HUES48 (cell line): ENCODE data around the gene MIF4GD.
"Not testable (repeated sequence)": the region's sequence is repeated elsewhere in the genome, so short reads cannot be mapped to it uniquely, and the experiment has no call there.

ENCODE experiments used
- H3K27ac ChIP-seq: one replicate; pipeline ENCODE4 v1.7.0; 2013; ENCODE audit warnings: low read depth, low read length, inconsistent platforms
- H3K27me3 ChIP-seq: 2 replicates; pipeline ENCODE4 v1.6.1; 2013; ENCODE audit warnings: mild to moderate bottlenecking, low read length; ENCODE audit not compliant: control insufficient read depth, insufficient read depth
- H3K36me3 ChIP-seq: 2 replicates; pipeline ENCODE4 v1.6.1; 2013; ENCODE audit warnings: low read length; ENCODE audit not compliant: control insufficient read depth, insufficient read depth
- H3K4me1 ChIP-seq: 2 replicates; pipeline ENCODE4 v1.6.1; 2013; ENCODE audit warnings: mild to moderate bottlenecking, low read length; ENCODE audit not compliant: control insufficient read depth, insufficient read depth
- H3K4me3 ChIP-seq: 2 replicates; pipeline ENCODE4 v1.5.1; 2013; ENCODE audit warnings: mild to moderate bottlenecking, low read depth, low read length
- H3K9ac ChIP-seq: 2 replicates; pipeline ENCODE4 v1.6.1; 2013; ENCODE audit warnings: mild to moderate bottlenecking, low read depth, low read length, moderate library complexity
- H3K9me3 ChIP-seq: 2 replicates; pipeline ENCODE4 v1.6.1; 2013; ENCODE audit warnings: low read length; ENCODE audit not compliant: control insufficient read depth, insufficient read depth

Gene MIF4GD

GRCh38 chr17:75287221-75287620 is 16.2 kb upstream of the MIF4GD start:
- H3K27ac ChIP-seq, result no peak overlapping the region
- peaks cover 3% of the 10 kb centered on the region; the same call in 1 of the 2 replicates for H3K4me1 ChIP-seq
- no peak overlapping the region for H3K4me3 ChIP-seq
- H3K36me3 ChIP-seq, result peaks cover 26% of the 10 kb centered on the region
- no peaks in the 10 kb centered on the region for H3K27me3 ChIP-seq
- no peak overlapping the region for H3K9ac ChIP-seq
- H3K9me3 ChIP-seq, result no peaks in the 10 kb centered on the region

GRCh38 chr17:75285123-75285522 is 14.1 kb upstream of the MIF4GD start:
- Histone ChIP-seq H3K9me3 (no peaks in the 10 kb centered on the region), H3K9ac (no peak overlapping the region), H3K27me3 (no peaks in the 10 kb centered on the region), H3K4me3 (no peak overlapping the region), H3K36me3 (peaks cover 34% of the 10 kb centered on the region), H3K27ac (no peak overlapping the region), H3K4me1 (peaks cover 3% of the 10 kb centered on the region; the same call in 1 of the 2 replicates)

GRCh38 chr17:75280189-75280588 is 9.2 kb upstream of the MIF4GD start:
- not testable (repeated sequence) for H3K27me3 ChIP-seq, H3K9ac ChIP-seq, H3K4me1 ChIP-seq, H3K27ac ChIP-seq, H3K4me3 ChIP-seq, H3K9me3 ChIP-seq
- peaks cover 30% of the 10 kb centered on the region for H3K36me3 ChIP-seq

- Histone ChIP-seq H3K4me1 (no peaks in the 10 kb centered on the region), H3K9me3 (no peaks in the 10 kb centered on the region), H3K4me3 (no peak overlapping the region), H3K36me3 (peaks cover 37% of the 10 kb centered on the region), H3K27ac (no peak overlapping the region), H3K27me3 (no peaks in the 10 kb centered on the region), H3K9ac (no peak overlapping the region)
Observed at GRCh38 chr17:75277664-75278071, 6.6 kb upstream of the MIF4GD start.

DNA sequence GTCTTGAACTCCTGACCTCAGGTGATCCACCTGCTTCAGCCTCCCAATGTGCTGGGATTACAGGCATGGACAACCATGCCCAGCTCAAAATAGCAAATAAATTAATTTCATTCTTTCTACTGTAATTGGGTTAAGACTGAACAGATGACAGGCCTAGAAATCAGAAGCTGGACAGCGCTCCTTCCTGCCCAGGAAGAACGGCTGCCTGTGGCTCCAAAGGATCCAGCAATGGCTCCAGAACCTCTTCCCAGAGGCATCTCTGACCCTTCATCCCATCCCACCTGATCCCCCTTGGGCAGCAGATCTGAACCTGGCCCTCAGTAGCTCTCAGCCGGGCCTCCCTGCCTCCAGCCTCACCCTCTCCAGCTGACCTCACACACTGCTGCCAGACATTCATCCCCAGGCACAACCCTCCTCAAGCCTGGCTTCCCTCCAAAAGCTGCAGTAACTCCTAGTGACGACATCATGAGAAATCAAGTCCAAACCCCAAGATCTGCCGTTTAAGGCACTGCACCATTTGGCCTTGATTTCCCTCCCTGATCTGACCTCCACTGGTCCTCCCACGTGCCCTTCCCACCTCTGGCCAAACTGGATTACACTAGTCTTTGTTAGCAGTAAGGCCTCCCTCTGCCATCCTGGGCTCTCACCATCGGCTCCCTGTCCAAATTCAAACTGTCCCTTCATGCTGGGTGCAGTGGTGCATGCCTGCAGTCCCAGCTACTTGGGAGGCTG is 3.1 kb upstream of the MIF4GD start:
- H3K36me3 ChIP-seq, result peaks cover 29% of the 10 kb centered on the region
- no peak overlapping the region for H3K4me3 ChIP-seq
- H3K4me1 ChIP-seq, result no peaks in the 10 kb centered on the region
- H3K9ac ChIP-seq, result no peak overlapping the region
- no peak overlapping the region for H3K27ac ChIP-seq
- no peaks in the 10 kb centered on the region for H3K9me3 ChIP-seq
- H3K27me3 ChIP-seq, result no peaks in the 10 kb centered on the region

DNA sequence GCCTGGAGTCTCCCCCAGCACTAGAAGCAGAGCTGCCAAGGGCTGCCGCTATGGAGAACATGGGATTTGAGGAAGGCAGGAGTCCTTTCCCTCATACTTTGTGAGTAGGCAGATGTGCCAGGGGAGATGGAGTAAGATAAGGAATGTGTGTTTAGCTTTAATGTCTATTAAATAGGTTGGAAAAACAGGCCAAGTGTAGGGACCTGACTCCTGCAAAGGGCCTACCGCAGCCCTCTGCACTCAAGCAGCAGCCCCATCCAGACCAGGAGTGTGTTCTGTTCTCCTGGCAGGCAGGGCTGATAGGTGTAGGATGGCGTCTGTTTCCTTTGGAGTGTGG is 1.8 kb upstream of the MIF4GD start:
- no peaks in the 10 kb centered on the region for H3K9me3 ChIP-seq
- peaks cover 3% of the 10 kb centered on the region; the same call in 1 of the 2 replicates for H3K4me1 ChIP-seq
- H3K36me3 ChIP-seq, result peaks cover 25% of the 10 kb centered on the region
- no peak overlapping the region for H3K27ac ChIP-seq
- H3K9ac ChIP-seq, result no peak overlapping the region
- no peaks in the 10 kb centered on the region for H3K27me3 ChIP-seq
- no peak overlapping the region for H3K4me3 ChIP-seq

DNA sequence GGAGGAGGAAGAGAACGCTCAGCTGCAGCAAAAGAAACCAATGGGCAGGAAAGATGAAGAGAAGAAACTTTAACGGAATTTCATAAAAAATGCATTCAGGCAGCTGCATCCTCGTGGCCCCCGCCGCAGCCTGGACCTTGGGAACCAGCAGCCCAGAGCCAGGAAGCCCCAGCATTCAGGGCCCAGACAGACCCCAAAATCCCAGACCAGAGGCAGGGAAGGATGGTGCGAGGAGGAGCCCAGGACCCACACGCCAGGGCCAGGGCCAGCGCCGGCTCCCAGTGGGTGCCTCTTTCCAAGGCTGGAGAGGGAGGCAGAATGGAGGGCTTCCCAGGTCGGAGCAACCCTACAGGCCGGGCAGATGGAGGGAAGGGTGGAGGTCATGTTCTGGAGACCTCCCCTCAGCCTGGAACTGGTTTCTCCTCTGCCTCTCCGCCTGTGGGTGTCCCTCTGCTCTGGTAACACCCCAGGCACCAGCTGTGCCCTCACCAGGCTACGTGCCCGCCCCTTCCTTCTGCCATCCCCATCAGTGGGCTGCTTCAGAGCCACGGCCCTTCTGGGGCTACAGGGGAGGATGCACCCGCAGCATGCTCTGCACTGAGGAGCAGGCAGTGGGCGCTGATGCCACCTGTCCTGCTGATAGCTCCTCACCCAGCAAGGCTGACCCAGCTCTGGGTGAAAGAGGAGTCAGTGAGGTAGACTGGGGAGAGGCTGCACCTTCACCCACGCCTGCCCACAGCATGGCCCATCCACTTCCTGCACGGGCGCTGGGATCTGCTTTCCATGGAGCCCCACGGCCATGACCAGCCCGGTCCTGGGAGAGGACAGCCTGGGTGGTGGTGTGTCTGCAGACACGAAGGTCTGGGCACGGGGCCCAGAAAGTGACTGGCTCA is 1.2 kb upstream of the MIF4GD start:
- no peak overlapping the region for H3K9ac ChIP-seq
- peaks cover 5% of the 10 kb centered on the region; the same call in 1 of the 2 replicates for H3K4me1 ChIP-seq
- no peak overlapping the region for H3K27ac ChIP-seq
- peaks cover 23% of the 10 kb centered on the region for H3K36me3 ChIP-seq
- H3K27me3 ChIP-seq, result no peaks in the 10 kb centered on the region
- no peaks in the 10 kb centered on the region for H3K9me3 ChIP-seq
- H3K4me3 ChIP-seq, result peak overlapping the region; percentile 94

DNA sequence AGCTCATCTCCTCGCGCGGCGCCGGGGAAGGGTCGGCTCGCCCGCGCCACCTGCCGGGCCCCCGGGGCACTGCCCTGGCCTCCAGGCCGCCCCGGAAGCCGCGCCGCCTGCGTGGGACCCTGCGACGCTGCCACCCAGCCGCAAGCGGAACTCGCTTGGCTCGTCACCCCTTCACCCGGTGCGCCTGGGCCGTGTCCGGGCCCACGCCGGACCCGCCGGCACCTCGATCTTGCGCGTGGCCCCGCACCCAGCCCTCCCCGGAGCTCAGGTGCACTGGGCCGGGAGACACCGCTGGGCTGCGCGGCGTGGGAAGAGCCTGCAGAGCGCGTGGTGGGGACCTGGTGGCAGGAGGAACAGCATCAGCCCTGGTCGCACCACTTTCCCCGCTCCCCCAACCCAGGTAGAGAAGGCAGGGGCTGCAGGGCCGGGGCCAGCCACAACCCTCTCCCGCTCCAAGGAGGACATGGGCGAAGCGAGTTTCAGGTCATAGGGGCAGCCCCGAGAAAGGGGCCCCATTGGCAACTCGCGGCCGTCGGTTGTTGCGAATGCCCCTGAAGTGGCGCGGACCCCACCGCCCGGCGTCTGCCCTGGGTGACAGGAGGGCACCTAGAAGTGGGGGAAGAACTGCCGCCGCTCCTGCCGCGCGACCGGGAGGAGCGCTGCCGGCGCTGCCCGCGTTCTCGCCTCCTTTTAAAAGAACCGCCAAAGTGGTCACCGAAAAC is 363 bp upstream of the MIF4GD start:
- Histone ChIP-seq H3K27ac (no peak overlapping the region), H3K4me1 (peaks cover 5% of the 10 kb centered on the region; the same call in 1 of the 2 replicates)

GRCh38 chr17:75270218-75270965 is 639 bp downstream of the MIF4GD start:
- Histone ChIP-seq H3K27me3 (no peaks in the 10 kb centered on the region), H3K36me3 (peaks cover 38% of the 10 kb centered on the region), H3K9ac (peak overlapping the region; percentile 58)

More for the DNA sequence above, 363 bp upstream of the MIF4GD start:
- Histone ChIP-seq H3K27me3 (no peaks in the 10 kb centered on the region), H3K4me3 (peak overlapping the region; percentile 94), H3K36me3 (peaks cover 28% of the 10 kb centered on the region), H3K9me3 (no peaks in the 10 kb centered on the region), H3K9ac (peak overlapping the region; percentile 68; the same call in 1 of the 2 replicates)

GRCh38 chr17:75269844-75270217 is 1.2 kb downstream of the MIF4GD start:
- peak overlapping the region; percentile 80 for H3K27ac ChIP-seq

More at GRCh38 chr17:75270218-75270965, 639 bp downstream of the MIF4GD start:
- Histone ChIP-seq H3K4me1 (peaks cover 5% of the 10 kb centered on the region; the same call in 1 of the 2 replicates), H3K4me3 (peak overlapping the region; percentile 94), H3K9me3 (no peaks in the 10 kb centered on the region), H3K27ac (peak overlapping the region; percentile 80)

More at GRCh38 chr17:75269844-75270217, 1.2 kb downstream of the MIF4GD start:
- Histone ChIP-seq H3K36me3 (peaks cover 42% of the 10 kb centered on the region), H3K4me3 (peak overlapping the region; percentile 94), H3K4me1 (peaks cover 5% of the 10 kb centered on the region; the same call in 1 of the 2 replicates), H3K9me3 (no peaks in the 10 kb centered on the region), H3K27me3 (no peaks in the 10 kb centered on the region), H3K9ac (no peak overlapping the region)
